Calu3 (cell line): Measurements from ENCODE around the gene MAP6. TPM values are rescaled to one million over a fixed set of nuclear protein-coding genes. Genes with fewer than 3 reads are reported as not detected.

Experiments used
- BruUV-seq: library from RNA; stranded (reverse); fragments of 400-500 nt; replicated peaks from 2 replicates; lab custom pipeline; 2021; lab: Mats Ljungman, UMichigan
- CTCF ChIA-PET: fragments of 300-600 bp; sonication (Branson Sonifier 250); formaldehyde crosslinking; loops from one replicate; lab custom pipeline; 2022; ENCODE audit warnings: antibody characterized with exemption; lab: Charles Lee
- DNase-seq: peaks from one replicate; pipeline ENCODE4 v3.0.0; 2022
- H3K27ac Mint-ChIP-seq: one replicate; pipeline ENCODE4 v1.8.0; 2022; ENCODE audit warnings: mixed read lengths; ENCODE audit not compliant: unreplicated experiment
- H3K27me3 Mint-ChIP-seq: one replicate; pipeline ENCODE4 v1.8.0; 2022; ENCODE audit warnings: mixed read lengths; ENCODE audit not compliant: unreplicated experiment
- H3K36me3 Mint-ChIP-seq: one replicate; pipeline ENCODE4 v1.8.0; 2022; ENCODE audit warnings: mild to moderate bottlenecking, moderate library complexity, mixed read lengths; ENCODE audit not compliant: insufficient read depth, unreplicated experiment
- H3K4me1 Mint-ChIP-seq: one replicate; pipeline ENCODE4 v1.8.0; 2022; ENCODE audit warnings: mild to moderate bottlenecking, low read depth, mixed read lengths; ENCODE audit not compliant: unreplicated experiment
- H3K4me3 Mint-ChIP-seq: one replicate; pipeline ENCODE4 v1.8.0; 2022; ENCODE audit warnings: mild to moderate bottlenecking, low read depth, moderate library complexity, mixed read lengths; ENCODE audit not compliant: unreplicated experiment
- H3K9me3 Mint-ChIP-seq: one replicate; pipeline ENCODE4 v1.8.0; 2022; ENCODE audit warnings: low read depth, mixed read lengths; ENCODE audit not compliant: unreplicated experiment
- CTCF ChIP-seq: fragments of 200-600 bp; IDR thresholded peaks from one replicate; pipeline ENCODE4 v1.8.0; 2022; ENCODE audit warnings: antibody characterized with exemption; ENCODE audit not compliant: unreplicated experiment
- intact Hi-C: fragments of 100-400 bp; cut with micrococcal nuclease; formaldehyde crosslinking; loops from one replicate; pipeline ENCODE4 v1.10.0; 2022; ENCODE audit not compliant: unreplicated experiment
- total RNA-seq: library from RNA; stranded (reverse); gene quantifications from 2 replicates; pipeline ENCODE4 v1.2.3, GENCODE V29; 2022

Gene MAP6
- total RNA-seq, 1 experiment from 2014 or later: not detected

DNA sequence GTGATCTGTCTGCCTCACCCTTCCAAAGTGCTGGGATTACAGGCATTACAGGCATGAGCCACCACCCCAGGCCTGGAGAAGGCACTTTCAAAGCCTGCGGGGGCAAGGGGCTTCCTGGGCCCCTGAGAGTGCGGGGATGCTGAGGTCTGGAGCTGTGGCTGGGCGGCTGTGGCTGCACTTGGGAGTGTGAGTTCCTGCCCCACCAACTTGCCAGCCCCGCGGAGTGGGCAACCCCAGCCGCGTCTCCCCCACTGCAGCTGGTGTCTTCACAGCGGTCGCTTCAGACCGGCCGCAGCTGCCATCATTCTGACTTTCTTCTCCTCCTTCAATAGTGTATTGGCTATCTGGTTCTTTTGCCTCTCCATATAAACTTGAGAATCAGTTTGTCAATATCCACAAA is 10.7 kb upstream of the MAP6 start:
- intact Hi-C loops: no loop called here
- DNase-seq: no peak
- H3K4me3 Mint-ChIP-seq: no peak overlapping the region
- no peaks in the 10 kb centered on the region for H3K36me3 Mint-ChIP-seq
- CTCF ChIA-PET: no interaction called here
- BruUV-seq: no TSS peak
- no peak for TF ChIP-seq CTCF
- H3K27ac Mint-ChIP-seq: no peak overlapping the region
- H3K27me3 Mint-ChIP-seq: peaks cover 81% of the 10 kb centered on the region
- H3K9me3 Mint-ChIP-seq: no peaks in the 10 kb centered on the region
- H3K4me1 Mint-ChIP-seq: no peaks in the 10 kb centered on the region

GRCh38 chr11:75678620-75679259 is 9.9 kb upstream of the MAP6 start:
- Mint-ChIP-seq H3K4me3 (no peak overlapping the region), H3K4me1 (no peaks in the 10 kb centered on the region), H3K27me3 (peaks cover 73% of the 10 kb centered on the region), H3K36me3 (no peaks in the 10 kb centered on the region), H3K27ac (no peak overlapping the region), H3K9me3 (no peaks in the 10 kb centered on the region)
- no TSS peak for BruUV-seq
- intact Hi-C loops: no loop called here
- no peak for TF ChIP-seq CTCF
- CTCF ChIA-PET: interaction anchor here (0.7 kb wide), 1 partner anchor 17 kb away, joined by 3 read pairs; no protein-coding TSS in a partner anchor
- no peak for DNase-seq

GRCh38 chr11:75677909-75678308 is 9.1 kb upstream of the MAP6 start:
- H3K27me3 Mint-ChIP-seq: peaks cover 66% of the 10 kb centered on the region
- DNase-seq: no peak

GRCh38 chr11:75677275-75677674 is 8.4 kb upstream of the MAP6 start:
- no peak overlapping the region for H3K4me3 Mint-ChIP-seq
- no peak for TF ChIP-seq CTCF
- CTCF ChIA-PET: no interaction called here
- no TSS peak for BruUV-seq
- H3K27ac Mint-ChIP-seq: no peak overlapping the region
- DNase-seq: no peak
- no peaks in the 10 kb centered on the region for H3K4me1 Mint-ChIP-seq
- no peaks in the 10 kb centered on the region for H3K9me3 Mint-ChIP-seq
- H3K36me3 Mint-ChIP-seq: no peaks in the 10 kb centered on the region
- peaks cover 66% of the 10 kb centered on the region for H3K27me3 Mint-ChIP-seq
- intact Hi-C loops: no loop called here

More at GRCh38 chr11:75677909-75678308, 9.1 kb upstream of the MAP6 start:
- no peak overlapping the region for H3K4me3 Mint-ChIP-seq
- intact Hi-C loops: no loop called here
- H3K27ac Mint-ChIP-seq: no peak overlapping the region
- H3K4me1 Mint-ChIP-seq: no peaks in the 10 kb centered on the region
- no peaks in the 10 kb centered on the region for H3K36me3 Mint-ChIP-seq
- CTCF ChIA-PET: interaction anchor here (0.7 kb wide), 1 partner anchor 16 kb away, joined by 3 read pairs; no protein-coding TSS in a partner anchor
- no peak for TF ChIP-seq CTCF
- BruUV-seq: no TSS peak
- H3K9me3 Mint-ChIP-seq: no peaks in the 10 kb centered on the region
